Uterine smooth muscle cell (primary cell): Measurements from ENCODE around the gene PTGFR. TPM values are rescaled to one million over a fixed set of nuclear protein-coding genes. Genes with fewer than 3 reads are reported as not detected.

Experiments
- total RNA-seq: library from RNA; depleted of rRNA; stranded (reverse); fragments of >200 nt; gene quantifications from 2 replicates; pipeline ENCODE4 v1.2.3, GENCODE V29; 2014

PTGFR gene, protein sequence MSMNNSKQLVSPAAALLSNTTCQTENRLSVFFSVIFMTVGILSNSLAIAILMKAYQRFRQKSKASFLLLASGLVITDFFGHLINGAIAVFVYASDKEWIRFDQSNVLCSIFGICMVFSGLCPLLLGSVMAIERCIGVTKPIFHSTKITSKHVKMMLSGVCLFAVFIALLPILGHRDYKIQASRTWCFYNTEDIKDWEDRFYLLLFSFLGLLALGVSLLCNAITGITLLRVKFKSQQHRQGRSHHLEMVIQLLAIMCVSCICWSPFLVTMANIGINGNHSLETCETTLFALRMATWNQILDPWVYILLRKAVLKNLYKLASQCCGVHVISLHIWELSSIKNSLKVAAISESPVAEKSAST
- 6.5 and 17.7 TPM in 2 replicates for total RNA-seq

GRCh38 chr1:78490861-78491450 is at the start of gene PTGFR:
PTGFR (plus strand) TSS chr1:78490974; CDS start chr1:78492744, 1,770 bp downstream.

Other genes starting within 250 kb of the PTGFR start
- gene IFI44L, start 129.5 kb downstream of the PTGFR start, total RNA-seq = 2.7 and 4.5 TPM in 2 replicates
- 4.9 and 6.1 TPM in 2 replicates for gene IFI44, start 158.9 kb downstream of the PTGFR start, total RNA-seq